Body of pancreas (tissue), 4 donors: Measurements from ENCODE around the gene RGS10. TPM values are rescaled to one million over a fixed set of nuclear protein-coding genes. Genes with fewer than 3 reads are reported as not detected.

ENCODE experiments used
- ATAC-seq: fragments of 150-250 bp; one replicate; pipeline ENCODE4 v1.9.1; 2016
- DNase-seq, 4 donors: peaks; one replicate each; pipeline ENCODE4 v3.0.0-alpha.2; 2019
- H3K27ac ChIP-seq, 4 donors: fragments of 200-600 bp; sonication (generic); 1 replicate in 3 of 4; 2 replicates in 1 of 4; pipeline versions ENCODE4 v1.5.1 to v1.6.1; 2016 to 2019; ENCODE audit warnings: mild to moderate bottlenecking in 1 of 4, mixed read lengths in 1 of 4, moderate library complexity in 1 of 4
- H3K27me3 ChIP-seq, 2 donors: fragments of 200-600 bp; sonication (generic); one replicate each; pipeline ENCODE4 v1.6.0; 2016; ENCODE audit warnings: mild to moderate bottlenecking in 1 of 2
- H3K36me3 ChIP-seq, 2 donors: fragments of 200-600 bp; sonication (generic); replicated peaks in 1 of 2; 2 replicates each; pipeline ENCODE4 v1.5.1; 2016; ENCODE audit warnings: low read depth in 2 of 2; ENCODE audit not compliant: insufficient read depth in 1 of 2
- H3K4me1 ChIP-seq: fragments of 200-600 bp; sonication (generic); one replicate; pipeline ENCODE4 v1.6.0; 2016
- H3K4me3 ChIP-seq, 2 donors: fragments of 200-600 bp; sonication (generic); 1 replicate in 1 of 2; 2 replicates in 1 of 2; pipeline ENCODE4 v1.5.1; 2016 to 2019
- H3K9me3 ChIP-seq, 3 donors: fragments of 200-600 bp; sonication (generic); 1 replicate in 2 of 3; 2 replicates in 1 of 3; pipeline ENCODE4 v1.5.1; 2016
- CTCF ChIP-seq, 7 experiments: fragments of 450-650 bp in 4 of 7; fragments of 200-600 bp in 3 of 7; sonication (generic) in 3 of 7; IDR thresholded peaks; one replicate each; pipeline ENCODE4 v1.5.1; 2016 to 2019; ENCODE audit warnings: antibody characterized with exemption in 7 of 7
- POLR2A ChIP-seq, 3 donors: fragments of 450-650 bp; IDR thresholded peaks; one replicate each; pipeline ENCODE4 v1.6.1; 2016; ENCODE audit warnings: antibody characterized with exemption in 3 of 3, mild to moderate bottlenecking in 2 of 3
- WGBS, 2 donors: methylation state at CpG; one replicate each; pipeline ENCODE4 v1.1.5; 2017; 5-methylcytosine and 5-hydroxymethylcytosine counted together
- intact Hi-C: fragments of 100-400 bp; cut with DNase I; formaldehyde crosslinking; loops from one replicate; pipeline ENCODE4 v1.15.1; 2023
- total RNA-seq, 2 donors: library from RNA; depleted of rRNA; stranded (reverse); fragments of >200 nt; gene quantifications; one replicate each; pipeline ENCODE4 v1.1.0, GENCODE V29; 2016

RGS10 gene
- total RNA-seq, 2 donors from 2014 or later: 13.2 to 21.3 TPM

GRCh38 chr10:119549247-119549999, 6.9 kb upstream of the RGS10 start:
- 38 to 46% methylated on average over 2 of the region's 2 CpGs for WGBS, 2 donors
- DNase-seq: no peak
- intact Hi-C loops: no loop called here
- Histone ChIP-seq H3K9me3 (no peaks in the 10 kb centered on the region), H3K27ac (no peak overlapping the region), H3K4me1 (no peaks in the 10 kb centered on the region), H3K36me3 (no peaks in the 10 kb centered on the region), H3K27me3 (no peaks in the 10 kb centered on the region), H3K4me3 (no peak overlapping the region)
- ATAC-seq: no peak
- TF ChIP-seq CTCF (IDR thresholded peaks at IDR 0.05): no peak
- TF ChIP-seq POLR2A (IDR thresholded peaks at IDR 0.05): no peak

GRCh38 chr10:119546009-119546408, 3.5 kb upstream of the RGS10 start:
- 25 to 28% methylated on average over 3 of the region's 3 CpGs for WGBS, 2 donors
- H3K27me3 ChIP-seq: no peaks in the 10 kb centered on the region
- peaks cover 21% of the 10 kb centered on the region for H3K4me1 ChIP-seq
- H3K27ac ChIP-seq: no peak overlapping the region
- no peaks in the 10 kb centered on the region for H3K36me3 ChIP-seq
- H3K9me3 ChIP-seq: no peaks in the 10 kb centered on the region
- intact Hi-C loops: no loop called here
- DNase-seq (no peak), ATAC-seq (no peak)
- TF ChIP-seq CTCF (IDR thresholded peaks at IDR 0.05): no peak
- no peak for TF ChIP-seq POLR2A (IDR thresholded peaks at IDR 0.05)
- no peak overlapping the region for H3K4me3 ChIP-seq

GRCh38 chr10:119545310-119545709, 2.8 kb upstream of the RGS10 start:
- TF ChIP-seq CTCF (IDR thresholded peaks at IDR 0.05) (no peak), POLR2A (IDR thresholded peaks at IDR 0.05) (no peak)
- no peaks in the 10 kb centered on the region for H3K9me3 ChIP-seq
- intact Hi-C loops: no loop called here
- DNase-seq (no peak), ATAC-seq (no peak)
- H3K4me1 ChIP-seq: peaks cover 21% of the 10 kb centered on the region
- WGBS, 2 donors: 46 to 61% methylated on average over 4 of the region's 4 CpGs
- no peak overlapping the region for H3K27ac ChIP-seq
- H3K4me3 ChIP-seq: no peak overlapping the region
- H3K27me3 ChIP-seq: no peaks in the 10 kb centered on the region
- H3K36me3 ChIP-seq: no peaks in the 10 kb centered on the region

GRCh38 chr10:119543814-119544642, 1.5 kb upstream of the RGS10 start:
- intact Hi-C loops: no loop called here
- Histone ChIP-seq H3K4me3 (no peak overlapping the region), H3K27me3 (no peaks in the 10 kb centered on the region), H3K4me1 (peaks cover 21% of the 10 kb centered on the region), H3K9me3 (no peaks in the 10 kb centered on the region), H3K27ac (no peak overlapping the region), H3K36me3 (no peaks in the 10 kb centered on the region)
- no peak for DNase-seq
- TF ChIP-seq POLR2A (IDR thresholded peaks at IDR 0.05): no peak
- TF ChIP-seq CTCF (IDR thresholded peaks at IDR 0.05): no peak
- no peak for ATAC-seq
- 58 to 66% methylated on average over 19 of the region's 19 CpGs for WGBS, 2 donors
